DMS153 treated with DMSO at 0.1 percent for 48 hours (cell line): Measurements from ENCODE around the gene TIMM10.

Experiments
- DNase-seq: peaks from one replicate; lab custom pipeline; 2025; ENCODE audit not compliant: unreplicated experiment; lab: John Stamatoyannopoulos, UW

The TIMM10 gene

GRCh38 chr11:57530596-57531507, at the start of gene TIMM10:
Gene TIMM10, minus strand, starts transcription at chr11:57530754. Its CDS starts 565 bp downstream, at chr11:57530189.
- DNase-seq, result peak; percentile 99

GRCh38 chr11:57574061-57574460, 43.5 kb upstream of the TIMM10 start:
- no peak for DNase-seq

GRCh38 chr11:57571606-57572005, 41.1 kb upstream of the TIMM10 start:
- no peak for DNase-seq

- no peak for DNase-seq
These were observed 37.8 kb upstream of the TIMM10 start for GRCh38 chr11:57568330-57568766.

- peak; percentile 34 for DNase-seq
These were observed 37.2 kb upstream of the TIMM10 start, which contains the start of gene UBE2L6 for GRCh38 chr11:57567515-57568329. Gene UBE2L6, minus strand, starts transcription at chr11:57567672. Its CDS starts 61 bp downstream, at chr11:57567611.

GRCh38 chr11:57566905-57567514, 36.5 kb upstream of the TIMM10 start:
- DNase-seq, result no peak

- peak; percentile 45 for DNase-seq
These were observed 35.7 kb upstream of the TIMM10 start for GRCh38 chr11:57566005-57566904.

GRCh38 chr11:57562596-57562995, 32.0 kb upstream of the TIMM10 start:
- no peak for DNase-seq

GRCh38 chr11:57560146-57560545, 29.6 kb upstream of the TIMM10 start:
- no peak for DNase-seq

- DNase-seq, result no peak
These were observed 25.5 kb upstream of the TIMM10 start for GRCh38 chr11:57556041-57556440.

GRCh38 chr11:57555393-57555792, 24.8 kb upstream of the TIMM10 start:
- DNase-seq, result no peak

- no peak for DNase-seq
These were observed 21.9 kb upstream of the TIMM10 start for GRCh38 chr11:57552479-57552878.

- DNase-seq, result no peak
These were observed 21.4 kb upstream of the TIMM10 start for GRCh38 chr11:57551941-57552340.

GRCh38 chr11:57549983-57550382, 19.4 kb upstream of the TIMM10 start:
- DNase-seq, result no peak

GRCh38 chr11:57547854-57548377, 17.4 kb upstream of the TIMM10 start:
- no peak for DNase-seq

- no peak for DNase-seq
These were observed 16.4 kb upstream of the TIMM10 start for GRCh38 chr11:57546869-57547475.

GRCh38 chr11:57546451-57546850, 15.9 kb upstream of the TIMM10 start:
- DNase-seq, result no peak

GRCh38 chr11:57545883-57546282, 15.3 kb upstream of the TIMM10 start:
- DNase-seq, result no peak

- DNase-seq, result no peak
These were observed 14.0 kb upstream of the TIMM10 start for GRCh38 chr11:57544566-57544965.

GRCh38 chr11:57543593-57543992, 13.0 kb upstream of the TIMM10 start:
- no peak for DNase-seq
